Heart right ventricle (tissue), 16 donors: ENCODE measurements around the gene VAV1. TPM values are rescaled to one million over a fixed set of nuclear protein-coding genes. Genes with fewer than 3 reads are reported as not detected.

Experiments used
- ATAC-seq, 8 donors: fragments of 200-7000 bp; cut with Tn5 transposase; one replicate each; pipeline ENCODE4 v1.9.1; 2020; ENCODE audit warnings: mild to moderate bottlenecking in 8 of 8, moderate library complexity in 8 of 8, moderate number of reproducible peaks in 1 of 8
- DNase-seq, 2 donors: peaks; one replicate each; pipeline ENCODE4 v3.0.0-alpha.2; 2020
- H3K27ac ChIP-seq, 10 donors: fragments of 200-600 bp; sonication (generic) in 2 of 10; one replicate each; pipeline versions ENCODE4 v1.5.0 to v1.8.0; 2020 to 2022; ENCODE audit warnings: mild to moderate bottlenecking in 3 of 10
- H3K27me3 ChIP-seq, 7 donors: fragments of 200-600 bp; one replicate each; pipeline ENCODE4 v1.8.0; 2021 to 2022; ENCODE audit warnings: mild to moderate bottlenecking in 2 of 7
- H3K36me3 ChIP-seq, 9 donors: fragments of 200-600 bp; sonication (generic) in 1 of 9; one replicate each; pipeline versions ENCODE4 v1.5.0 to v1.8.0; 2020 to 2022; ENCODE audit warnings: mild to moderate bottlenecking in 2 of 9
- H3K4me1 ChIP-seq, 9 donors: fragments of 200-600 bp; sonication (generic) in 1 of 9; one replicate each; pipeline versions ENCODE4 v1.5.0 to v1.8.0; 2020 to 2022; ENCODE audit warnings: mild to moderate bottlenecking in 4 of 9
- H3K4me3 ChIP-seq, 10 donors: fragments of 200-600 bp; sonication (generic) in 2 of 10; one replicate each; pipeline versions ENCODE4 v1.5.0 to v1.8.0; 2020 to 2022; ENCODE audit warnings: mild to moderate bottlenecking in 7 of 10, moderate library complexity in 2 of 10
- H3K9me3 ChIP-seq, 11 donors: fragments of 200-600 bp in 10 of 11; sonication (generic) in 2 of 11; one replicate each; pipeline versions ENCODE4 v1.5.0 to v1.8.0; 2013 to 2022; ENCODE audit warnings: mild to moderate bottlenecking in 2 of 11, control low read depth in 1 of 11, moderate library complexity in 1 of 11
- WGBS, 2 donors: extraction: QIAGEN DNeasy Blood & Tissue Kit; methylation state at CpG; one replicate each; pipeline ENCODE4 v1.1.7; 2013; ENCODE audit warnings: inconsistent platforms in 1 of 2; 5-methylcytosine and 5-hydroxymethylcytosine counted together
- intact Hi-C, 10 donors: fragments of 100-400 bp; cut with DNase I; formaldehyde crosslinking; loops; one replicate each; pipeline versions ENCODE4 v1.11.1 to v1.14.2; 2022
- polyA plus RNA-seq, 2 donors: library from polyadenylated mRNA; stranded (reverse); fragments of 200-250 nt; gene quantifications; one replicate each; pipeline ENCODE4 v1.2.3, GENCODE V29; 2013
- total RNA-seq, 10 donors: library from RNA; stranded (reverse); fragmentation: NEBNext Ultra II Directional in 3 of 10; extraction: Animal tissue kit (Norgen Biotek cat#: 25700) in 3 of 10; gene quantifications; one replicate each; pipeline versions ENCODE4 v1.2.1 to v1.2.4, GENCODE V29; 2021 to 2023
- TF ChIP-seq, protein P1 (sequence below), 9 donors: fragments of 200-600 bp; sonication (generic) in 2 of 9; IDR thresholded peaks; one replicate each; pipeline versions ENCODE4 v1.5.0 to v1.8.0; 2021 to 2022; ENCODE audit warnings: antibody characterized with exemption in 9 of 9, mild to moderate bottlenecking in 5 of 9, moderate library complexity in 1 of 9
- donor health status: Arrhythmogenic right ventricular cardiomyopathy.
- donor health status: ischemic (EF 13 %, LVEDD 7.1; RV severe dilation, severe dysfunction).
- donor health status: healthy with polysubstance abuse.
- donor health status: DM: no; HTN: yes; CAD: no.
- donor health status: DM: no; HTN: no; CAD: no.
- donor health status: ischemic (EF 25% LVEDD 6.9; RV normal size, moderate dysfunction).
- donor health status: ischemic (EF 25% LVEDD 5.7; RV mildly dilated, moderate dysfunction).
- donor health status: healthy.
- donor health status: DM: yes; HTN: yes; CAD: no.
- donor health status: Ischemic cardiomyopathy.
- donor health status: ischemic (EF 35%, LVEDD 5.7; RV mildly dilated, moderate dysfunction).
- donor health status: nonischemic (EF 11% LVEDD 7.7; RV severe dilation, severe dysfunction).
- donor health status: DM: yes; HTN: yes; CAD: no.
- donor health status: PGD.
- donor health status: ischemic (EF 29% LVEDD 5.4; RV normal size, mild dysfunction).
- donor health status: nonischemic (EF 23%, LVEDD 6.1; RV moderate dilation, normal function).

Gene VAV1
- total and polyA plus RNA-seq, 12 donors: 0.45 to 11.0 (median 1.4) TPM

DNA sequence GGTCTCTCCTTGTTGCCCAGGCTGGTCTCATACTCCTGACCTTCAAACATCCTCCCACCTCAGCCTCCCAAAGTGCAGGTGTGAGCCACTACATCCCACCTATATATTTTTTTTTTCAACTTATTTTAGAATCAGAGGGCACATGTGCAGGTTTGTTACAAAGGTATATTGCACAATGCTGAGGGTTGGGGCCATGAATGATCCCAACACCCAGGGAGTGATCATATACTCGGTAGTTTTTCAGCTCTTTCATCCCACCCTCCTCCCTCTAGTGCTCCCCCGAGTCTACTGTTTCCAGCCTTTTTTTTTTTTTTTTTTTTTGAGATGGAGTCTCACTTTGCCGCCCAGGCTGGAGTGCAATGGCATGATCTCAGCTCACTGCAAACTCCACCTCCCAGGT lies 76.5 kb downstream of the VAV1 start:
- ATAC-seq (no peak), DNase-seq (no peak)
- 66 to 81% methylated on average over 3 of the region's 3 CpGs for WGBS, 2 donors
- H3K4me1 ChIP-seq: peaks cover 0 to 5% (median 0%) of the 10 kb centered on the region in 9 donors
- TF ChIP-seq, protein P1, sequence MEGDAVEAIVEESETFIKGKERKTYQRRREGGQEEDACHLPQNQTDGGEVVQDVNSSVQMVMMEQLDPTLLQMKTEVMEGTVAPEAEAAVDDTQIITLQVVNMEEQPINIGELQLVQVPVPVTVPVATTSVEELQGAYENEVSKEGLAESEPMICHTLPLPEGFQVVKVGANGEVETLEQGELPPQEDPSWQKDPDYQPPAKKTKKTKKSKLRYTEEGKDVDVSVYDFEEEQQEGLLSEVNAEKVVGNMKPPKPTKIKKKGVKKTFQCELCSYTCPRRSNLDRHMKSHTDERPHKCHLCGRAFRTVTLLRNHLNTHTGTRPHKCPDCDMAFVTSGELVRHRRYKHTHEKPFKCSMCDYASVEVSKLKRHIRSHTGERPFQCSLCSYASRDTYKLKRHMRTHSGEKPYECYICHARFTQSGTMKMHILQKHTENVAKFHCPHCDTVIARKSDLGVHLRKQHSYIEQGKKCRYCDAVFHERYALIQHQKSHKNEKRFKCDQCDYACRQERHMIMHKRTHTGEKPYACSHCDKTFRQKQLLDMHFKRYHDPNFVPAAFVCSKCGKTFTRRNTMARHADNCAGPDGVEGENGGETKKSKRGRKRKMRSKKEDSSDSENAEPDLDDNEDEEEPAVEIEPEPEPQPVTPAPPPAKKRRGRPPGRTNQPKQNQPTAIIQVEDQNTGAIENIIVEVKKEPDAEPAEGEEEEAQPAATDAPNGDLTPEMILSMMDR (IDR thresholded peaks at IDR 0.05): no peak
- no peak overlapping the region for H3K4me3 ChIP-seq
- peaks cover 0 to 19% (median 0%) of the 10 kb centered on the region in 7 donors for H3K27me3 ChIP-seq
- peaks cover 0 to 65% (median 0%) of the 10 kb centered on the region in 9 donors for H3K36me3 ChIP-seq
- peaks cover 0 to 5% (median 0%) of the 10 kb centered on the region in 11 donors for H3K9me3 ChIP-seq
- no peak overlapping the region for H3K27ac ChIP-seq
- intact Hi-C loops: no loop called here

DNA sequence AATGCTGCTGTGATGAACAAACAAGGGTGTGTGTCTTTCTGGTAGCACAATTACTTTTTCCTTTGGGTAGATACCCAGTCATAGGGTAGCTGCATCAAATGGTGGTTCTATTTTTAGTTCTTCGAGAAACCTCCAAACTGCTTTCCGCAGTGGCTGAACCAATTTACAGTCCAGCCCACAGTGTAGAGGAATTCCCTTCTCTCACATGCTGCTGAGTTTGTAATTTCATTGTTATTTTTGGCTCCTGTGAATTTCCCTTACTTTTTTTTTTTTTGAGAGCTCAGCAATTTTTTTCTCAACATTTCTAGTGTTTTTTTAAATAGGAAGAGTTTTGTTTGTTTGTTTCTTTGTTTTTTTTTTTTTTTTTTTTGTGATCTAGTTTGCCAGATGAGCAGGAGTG lies 77.4 kb downstream of the VAV1 start:
- WGBS, 2 donors: 35 to 62% methylated on average over 2 of the region's 2 CpGs
- DNase-seq (no peak), ATAC-seq (no peak)
- TF ChIP-seq, protein P1 (IDR thresholded peaks at IDR 0.05): no peak
- intact Hi-C loops: no loop called here
- H3K4me3 ChIP-seq: no peak overlapping the region
- peaks cover 0 to 5% (median 0%) of the 10 kb centered on the region in 9 donors for H3K4me1 ChIP-seq
- H3K9me3 ChIP-seq: peaks cover 0 to 5% (median 0%) of the 10 kb centered on the region in 11 donors
- H3K36me3 ChIP-seq: peaks cover 0 to 67% (median 0%) of the 10 kb centered on the region in 9 donors
- no peak overlapping the region for H3K27ac ChIP-seq
- peaks cover 0 to 19% (median 4%) of the 10 kb centered on the region in 7 donors for H3K27me3 ChIP-seq

DNA sequence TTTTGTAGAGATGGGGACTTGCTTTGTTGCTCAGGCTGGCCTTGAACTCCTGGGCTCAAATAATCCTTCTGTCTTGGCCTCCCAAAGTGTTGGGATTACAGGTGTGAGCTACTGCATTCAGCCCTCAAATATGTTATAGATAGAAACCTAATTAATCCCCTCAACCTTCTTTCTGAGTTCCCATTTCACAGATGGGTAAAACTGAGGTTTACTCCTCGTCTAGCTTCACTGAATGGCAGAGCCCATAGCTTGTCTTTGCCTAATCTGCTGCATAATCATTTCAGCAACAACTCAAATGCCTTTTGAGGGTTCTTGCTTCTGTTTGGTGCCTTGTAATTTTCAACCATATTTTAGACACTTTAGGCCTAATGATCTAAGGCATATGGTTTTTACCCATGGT lies 78.9 kb downstream of the VAV1 start:
- H3K27ac ChIP-seq: no peak overlapping the region
- DNase-seq (no peak), ATAC-seq (no peak)
- intact Hi-C loops: no loop called here
- 46 to 50% methylated on average over 1 of the region's 1 CpG for WGBS, 2 donors
- H3K27me3 ChIP-seq: peaks cover 0 to 23% (median 4%) of the 10 kb centered on the region in 7 donors
- no peak overlapping the region for H3K4me3 ChIP-seq
- TF ChIP-seq, protein P1 (IDR thresholded peaks at IDR 0.05): no peak
- H3K9me3 ChIP-seq: peaks cover 0 to 5% (median 0%) of the 10 kb centered on the region in 11 donors
- H3K4me1 ChIP-seq: peaks cover 0 to 5% (median 0%) of the 10 kb centered on the region in 9 donors
- H3K36me3 ChIP-seq: peaks cover 0 to 78% (median 0%) of the 10 kb centered on the region in 9 donors

DNA sequence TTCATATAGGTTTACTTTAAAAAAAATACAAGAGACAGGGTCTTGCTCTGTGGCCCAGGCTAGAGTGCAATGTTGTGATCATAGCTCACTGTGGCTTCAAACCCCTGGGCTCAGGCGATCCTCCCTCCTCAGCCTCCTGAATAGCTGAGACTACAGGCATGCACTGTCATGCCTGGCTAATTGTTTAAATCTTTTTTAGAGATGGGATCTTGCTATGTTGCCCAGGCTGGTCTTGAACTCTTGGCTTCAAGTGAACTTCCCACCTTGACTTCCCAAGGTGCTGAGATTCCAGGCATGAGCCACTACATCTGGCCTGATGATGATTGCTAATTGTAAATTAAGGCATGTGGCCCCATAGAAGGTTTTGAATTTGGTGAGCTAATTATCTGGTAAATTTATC lies 79.5 kb downstream of the VAV1 start:
- H3K36me3 ChIP-seq: peaks cover 0 to 80% (median 0%) of the 10 kb centered on the region in 9 donors
- no peak overlapping the region for H3K27ac ChIP-seq
- peaks cover 0 to 5% (median 0%) of the 10 kb centered on the region in 11 donors for H3K9me3 ChIP-seq
- no peak overlapping the region for H3K4me3 ChIP-seq
- peaks cover 0 to 5% (median 0%) of the 10 kb centered on the region in 9 donors for H3K4me1 ChIP-seq
- no peak for ATAC-seq
- 86 to 100% methylated on average over 1 of the region's 1 CpG for WGBS, 2 donors
- TF ChIP-seq, protein P1 (IDR thresholded peaks at IDR 0.05): no peak
- no peak for DNase-seq
- intact Hi-C loops: no loop called here
- peaks cover 0 to 23% (median 4%) of the 10 kb centered on the region in 7 donors for H3K27me3 ChIP-seq
